ENCODE measurements around the gene SLC26A1. TPM values are rescaled to one million over a fixed set of nuclear protein-coding genes. Genes with fewer than 3 reads are reported as not detected.

SLC26A1 gene
- total RNA-seq, 1 experiment from 2014 or later: not detected

DNA sequence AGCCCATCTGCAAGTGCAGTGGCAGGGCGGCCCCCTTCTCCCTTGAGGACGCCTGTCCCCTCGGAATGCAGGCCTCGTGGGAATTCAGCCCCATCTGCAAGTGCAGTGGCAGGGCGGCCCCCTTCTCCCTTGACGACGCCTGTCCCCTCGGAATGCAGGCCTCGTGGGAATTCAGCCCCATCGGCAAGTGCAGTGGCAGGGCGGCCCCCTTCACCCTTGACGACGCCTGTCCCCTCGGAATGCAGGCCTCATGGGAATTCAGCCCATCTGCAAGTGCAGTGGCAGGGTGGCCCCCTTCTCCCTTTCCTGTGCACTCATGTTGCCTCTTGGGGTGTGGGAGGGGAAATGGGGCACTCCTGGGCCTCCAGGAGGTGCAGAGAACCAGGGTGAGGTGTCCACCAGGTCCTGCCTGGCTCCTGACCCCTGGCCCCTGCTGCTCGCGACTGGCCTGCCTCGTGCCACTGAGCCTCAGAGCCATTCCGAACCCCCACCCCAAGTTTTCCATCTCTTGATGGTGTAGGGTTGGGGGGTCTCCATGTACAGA, 6.8 kb upstream of the SLC26A1 start:
- no peak for DNase-seq (ENCODE audit: low read depth)

GRCh38 chr4:999240-999863, 6.1 kb upstream of the SLC26A1 start:
- peak; percentile 8 for DNase-seq (ENCODE audit: low read depth)

GRCh38 chr4:998096-998691, 5.0 kb upstream of the SLC26A1 start:
- DNase-seq (ENCODE audit: low read depth): no peak

- no peak for DNase-seq (ENCODE audit: low read depth)
Observed at GRCh38 chr4:997375-998071, 4.3 kb upstream of the SLC26A1 start.

- no peak for DNase-seq (ENCODE audit: low read depth)
Observed at GRCh38 chr4:996997-997374, 3.8 kb upstream of the SLC26A1 start.

DNA sequence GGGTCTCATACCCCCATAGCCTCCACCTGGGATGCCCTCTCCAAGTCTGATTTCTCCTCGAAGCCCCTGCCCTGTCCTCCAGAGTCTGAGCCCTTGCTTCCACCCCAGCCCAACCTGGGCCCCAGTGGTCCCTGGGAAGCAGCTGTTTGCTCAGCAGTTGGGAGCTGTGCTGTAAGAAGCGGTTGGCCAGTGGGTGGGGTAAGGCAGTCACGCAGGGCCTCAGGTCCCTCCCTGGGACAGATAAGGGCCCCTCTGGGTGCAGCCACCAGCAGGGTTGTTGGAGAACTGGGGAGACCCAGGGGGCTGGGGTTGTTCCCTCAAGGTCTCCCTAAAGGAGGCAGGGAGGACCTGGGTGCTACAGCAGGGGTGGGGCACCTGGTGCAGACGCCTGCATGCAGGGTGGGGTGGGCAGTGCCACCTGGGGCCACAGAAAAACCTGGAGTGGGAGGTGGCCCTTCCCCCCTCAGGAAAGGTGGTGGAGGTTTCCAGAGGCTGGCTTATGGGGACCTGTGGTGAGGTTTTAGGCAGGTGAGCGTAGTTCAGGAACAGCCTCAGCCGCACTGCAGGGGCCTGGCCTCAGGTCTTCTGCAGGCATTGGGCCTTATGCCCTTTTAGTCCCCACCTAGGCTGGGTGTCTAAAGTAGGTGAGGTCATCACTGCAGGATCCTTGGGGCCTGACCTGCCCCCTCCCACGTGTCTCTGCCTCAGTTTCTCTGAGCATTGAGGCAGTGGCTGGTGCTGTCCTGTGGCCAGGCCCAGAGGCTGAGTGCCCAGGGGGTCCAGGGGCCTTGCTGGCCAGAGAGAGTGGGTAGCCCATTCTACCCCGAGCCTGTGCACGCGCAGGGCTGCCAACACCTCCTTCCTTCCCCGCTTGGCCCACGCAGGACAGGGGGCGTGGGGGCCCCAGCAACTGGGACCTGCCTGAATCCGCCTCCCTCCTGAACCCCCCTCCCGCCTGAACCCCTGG, 3.1 kb upstream of the SLC26A1 start:
- DNase-seq (ENCODE audit: low read depth): no peak

DNA sequence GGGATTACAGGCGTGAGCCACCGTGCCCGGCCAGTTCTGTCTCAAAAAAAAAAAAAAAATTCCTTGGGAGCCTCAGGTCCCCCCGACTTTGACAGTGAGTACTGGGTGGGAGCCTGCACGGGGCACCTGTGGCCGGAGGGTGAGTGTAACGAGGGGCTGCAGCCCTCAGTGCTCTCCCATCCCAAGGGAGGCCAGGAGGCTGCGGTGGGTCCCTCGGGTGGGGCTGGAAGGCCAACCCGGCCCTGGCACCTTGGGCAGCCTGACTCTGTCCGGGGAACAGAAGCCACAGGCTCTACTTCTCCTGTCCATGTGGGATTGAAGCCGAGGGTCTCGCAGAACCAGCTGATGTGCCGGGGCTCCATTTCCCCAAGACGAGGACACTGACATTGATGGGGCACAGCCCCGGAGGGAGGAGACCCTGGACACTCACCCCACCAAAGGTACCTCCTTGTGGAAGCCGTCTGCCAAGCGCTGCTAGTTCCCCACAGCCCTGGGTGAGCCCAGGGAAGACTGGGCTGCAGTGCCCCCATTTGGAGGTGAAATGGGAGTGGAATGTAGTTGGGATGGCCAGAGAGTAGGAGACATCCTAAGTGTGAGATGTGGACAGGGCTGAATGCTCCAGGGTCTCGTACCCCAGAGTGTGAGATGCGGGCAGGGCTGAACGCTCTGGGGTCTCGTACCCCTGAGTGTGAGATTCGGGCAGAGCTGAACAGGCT, 2.3 kb upstream of the SLC26A1 start:
- no peak for DNase-seq (ENCODE audit: low read depth)

GRCh38 chr4:992297-993110, 700 bp downstream of the SLC26A1 start:
- DNase-seq (ENCODE audit: low read depth): no peak

GRCh38 chr4:991451-992296, 1.5 kb downstream of the SLC26A1 start:
- DNase-seq (ENCODE audit: low read depth): no peak

DNA sequence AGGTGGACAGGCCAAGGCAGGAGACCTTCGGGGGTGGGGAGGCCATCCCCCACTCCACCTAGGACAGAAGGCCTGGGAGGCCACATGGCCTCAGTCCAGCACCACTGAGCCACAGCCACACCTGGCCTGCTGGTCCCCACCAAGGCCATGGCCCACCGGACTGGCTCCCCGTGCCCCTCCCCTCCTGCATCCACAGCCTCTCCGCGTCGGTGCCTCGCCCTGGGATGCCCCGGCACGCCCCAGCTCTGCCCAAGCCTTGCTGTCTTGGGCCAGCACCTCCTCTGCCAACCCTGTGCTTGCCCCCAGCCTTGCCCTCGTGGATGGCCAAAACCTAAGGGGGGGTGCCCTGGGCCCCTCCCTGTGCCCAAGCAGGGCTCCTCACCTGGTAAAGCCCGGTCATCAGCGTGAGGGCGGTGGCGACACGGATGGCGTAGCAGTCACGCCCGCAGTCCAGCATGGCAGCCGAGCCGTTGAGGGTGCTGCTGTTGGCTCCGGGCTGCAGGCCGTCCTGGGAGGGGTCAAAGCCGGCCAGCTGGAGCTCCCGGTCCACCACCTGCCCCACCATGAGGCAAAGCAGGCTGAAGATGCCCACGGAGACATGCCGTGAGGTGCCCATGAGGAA, 2.3 kb downstream of the SLC26A1 start:
- DNase-seq (ENCODE audit: low read depth): no peak

GRCh38 chr4:989722-990471, 3.3 kb downstream of the SLC26A1 start:
- no peak for DNase-seq (ENCODE audit: low read depth)

DNA sequence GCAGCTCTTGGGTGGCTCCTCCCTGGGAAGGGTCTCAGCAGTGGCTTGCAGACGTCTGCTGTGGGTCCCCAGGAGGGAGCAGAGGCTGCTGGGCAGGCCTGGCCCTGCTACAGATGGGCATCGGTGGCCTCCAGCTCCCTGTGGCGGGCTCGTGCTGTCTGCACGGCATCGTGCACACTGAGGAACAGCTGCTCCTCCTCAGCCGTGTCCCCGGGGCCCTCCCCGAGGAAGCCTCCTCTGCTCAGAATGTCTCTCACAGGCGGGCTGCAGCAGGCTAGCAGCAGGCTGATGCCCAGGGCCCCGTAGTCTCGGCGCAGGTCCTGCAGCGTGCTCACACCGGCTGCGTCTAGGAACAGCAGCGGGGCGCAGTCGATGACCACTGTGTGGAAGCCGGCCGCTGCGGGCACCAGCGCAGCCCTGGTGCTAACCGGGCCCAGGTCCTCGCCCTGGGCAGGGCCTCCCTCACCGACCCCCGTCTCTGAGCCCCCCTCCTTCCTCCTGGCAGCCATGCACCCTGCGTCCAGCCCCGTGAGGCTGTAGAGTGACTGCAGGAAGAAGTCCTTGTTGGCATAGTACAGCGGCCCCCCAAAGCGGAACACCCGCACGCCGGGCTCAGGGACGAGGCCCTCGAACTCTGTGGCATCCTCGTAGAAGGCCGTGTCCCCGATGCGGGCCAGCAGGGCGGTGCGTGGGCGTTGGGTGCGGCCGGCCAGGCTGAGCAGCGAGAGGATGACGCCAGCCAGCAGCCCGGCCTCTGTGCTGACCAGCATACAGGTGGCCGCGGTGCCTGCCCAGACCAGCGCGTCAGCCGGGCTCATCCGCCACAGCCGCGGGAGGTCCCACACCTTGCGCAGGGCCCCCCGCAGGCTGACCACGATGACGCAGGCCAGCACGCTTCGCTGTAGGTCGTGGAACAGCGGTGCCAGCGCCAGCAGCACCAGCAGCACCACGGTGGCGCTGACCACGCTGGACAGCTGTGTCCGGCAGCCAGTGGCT, 4.2 kb downstream of the SLC26A1 start:
- DNase-seq (ENCODE audit: low read depth): no peak

- DNase-seq (ENCODE audit: low read depth): peak; percentile 60
Observed at GRCh38 chr4:987624-988513, 5.3 kb downstream of the SLC26A1 start.

DNA sequence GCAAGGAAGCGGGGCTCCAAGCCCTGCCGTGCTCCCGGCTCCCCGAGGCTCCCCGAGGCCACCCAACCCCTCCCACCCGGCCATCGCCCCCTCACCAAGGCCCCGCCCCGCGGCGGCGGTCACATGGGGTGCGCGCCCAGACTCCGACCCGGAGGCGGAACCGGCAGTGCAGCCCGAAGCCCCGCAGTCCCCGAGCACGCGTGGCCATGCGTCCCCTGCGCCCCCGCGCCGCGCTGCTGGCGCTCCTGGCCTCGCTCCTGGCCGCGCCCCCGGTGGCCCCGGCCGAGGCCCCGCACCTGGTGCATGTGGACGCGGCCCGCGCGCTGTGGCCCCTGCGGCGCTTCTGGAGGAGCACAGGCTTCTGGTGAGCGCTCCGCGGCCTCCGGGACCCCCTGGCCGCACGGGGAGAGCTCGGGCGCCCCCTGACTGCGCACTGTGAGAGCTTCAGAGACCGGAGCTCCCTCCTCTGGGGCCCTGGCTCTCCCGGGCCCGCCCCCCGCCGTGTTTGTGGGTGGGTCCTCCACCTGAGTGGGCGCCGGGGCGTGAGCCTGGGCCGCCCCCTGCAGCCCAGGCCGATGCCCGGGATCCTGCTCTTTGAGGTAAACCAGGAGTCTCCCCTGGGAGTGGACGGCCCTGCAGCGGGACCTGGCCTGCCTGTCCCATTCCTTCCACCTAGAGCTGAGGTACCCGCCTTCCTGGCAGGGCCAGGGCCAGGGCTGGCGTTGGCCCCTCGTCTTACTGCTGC, 6.2 kb downstream of the SLC26A1 start, which contains the start of gene IDUA:
IDUA (plus strand) TSS at position 166 of the 745 bp plus-strand sequence; CDS start at position 207, 41 bp downstream.
- peak; percentile 58 for DNase-seq (ENCODE audit: low read depth)

DNA sequence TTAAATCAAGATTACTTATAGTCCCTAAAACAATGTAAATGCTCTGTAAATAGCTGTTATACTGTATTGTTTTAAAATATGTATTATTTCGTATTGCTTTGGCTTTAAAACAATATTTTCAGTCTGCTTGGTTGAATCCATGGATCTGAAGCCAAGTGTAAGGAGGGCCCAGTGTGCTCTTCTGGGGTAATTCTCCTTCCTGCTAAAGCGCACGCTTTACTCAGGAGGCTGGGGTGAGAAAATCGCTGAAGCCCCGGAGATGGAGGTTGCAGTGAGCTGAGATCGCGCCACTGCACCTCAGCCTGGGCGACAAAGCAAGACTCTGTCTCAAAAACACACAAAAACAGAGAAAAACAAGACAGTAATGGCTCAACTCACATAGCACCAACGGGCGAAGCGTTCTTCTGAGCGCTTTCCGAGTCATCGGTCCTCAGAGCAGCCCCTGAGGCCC, 6.8 kb downstream of the SLC26A1 start:
- DNase-seq (ENCODE audit: low read depth): no peak

All from RPMI7951 (cell line).